ENCODE results near the gene XYLT1. TPM values are rescaled to one million over a fixed set of nuclear protein-coding genes. Genes with fewer than 3 reads are reported as not detected.

XYLT1 gene
- polyA plus RNA-seq, 5 donors, result 4.9 to 7.2 (median 6.4) TPM

DNA sequence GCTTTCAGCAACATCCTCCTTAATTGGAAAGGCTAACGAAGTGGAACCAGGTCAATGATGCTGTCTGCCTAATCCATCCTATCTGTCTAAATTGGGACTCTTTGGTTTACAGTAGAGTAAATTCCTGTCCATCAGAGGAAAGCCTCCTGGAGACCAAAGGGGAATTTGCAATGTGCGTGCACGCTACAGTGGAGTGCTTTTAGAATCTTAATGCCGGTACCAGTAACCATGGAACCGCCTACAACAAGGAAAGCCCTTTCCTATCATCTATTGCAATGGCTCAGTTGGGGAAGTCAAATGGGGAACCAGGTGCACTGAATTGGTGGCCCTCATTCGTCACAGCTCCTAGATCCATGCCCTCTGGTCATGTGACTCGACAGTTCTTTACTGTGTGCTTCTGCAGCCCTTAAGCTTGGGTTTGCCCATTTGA lies 110.1 kb downstream of the XYLT1 start:
- DNase-seq, result no peak

DNA sequence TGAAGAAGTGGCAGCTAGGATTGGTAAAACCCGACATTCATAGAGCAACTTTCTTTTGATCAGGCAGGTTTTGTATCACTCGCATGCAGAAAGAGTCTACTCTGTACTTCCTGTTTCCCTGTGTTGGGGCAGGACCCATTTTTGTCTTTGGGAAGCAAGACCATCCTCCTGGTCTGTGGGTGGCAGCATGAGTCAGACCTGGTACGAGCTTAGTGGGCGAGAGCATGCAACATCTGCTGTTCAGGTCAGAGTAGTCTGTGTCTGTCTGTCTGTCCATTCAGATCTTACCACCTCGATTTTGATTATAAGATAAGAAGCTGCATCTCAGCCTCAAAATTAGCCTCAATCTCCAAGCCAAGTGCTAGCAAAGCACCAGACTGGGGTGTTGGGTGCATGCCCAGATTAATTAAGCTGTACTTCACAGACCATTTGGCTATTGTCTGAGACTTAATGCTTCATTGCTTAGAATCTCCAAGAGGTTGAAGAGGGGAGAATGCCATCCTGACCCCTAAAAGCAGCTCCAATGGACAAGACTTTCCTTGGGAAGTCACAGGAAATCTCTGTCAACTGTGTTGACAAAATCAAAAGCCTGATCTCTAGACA lies 110.9 kb downstream of the XYLT1 start:
- DNase-seq, result no peak

DNA sequence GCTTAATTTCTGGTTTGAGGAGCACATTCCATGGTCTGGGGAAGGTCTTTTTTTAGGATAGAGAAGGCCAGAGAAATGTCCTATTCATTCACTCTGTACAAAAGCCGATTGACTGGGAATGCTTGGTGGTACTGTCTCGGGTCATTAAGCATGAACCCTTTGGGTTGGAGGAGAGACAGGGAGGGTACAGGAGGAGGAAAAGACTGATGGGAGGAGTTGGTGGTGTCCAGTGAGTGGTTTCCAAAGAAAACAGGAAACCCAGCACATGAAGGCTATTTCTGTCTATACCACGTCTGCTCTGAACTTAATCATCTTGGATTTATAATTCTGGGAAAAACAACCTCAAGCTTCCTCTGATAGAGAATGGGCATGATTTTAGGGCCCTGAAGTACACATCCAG lies 111.9 kb downstream of the XYLT1 start:
- DNase-seq, result no peak

DNA sequence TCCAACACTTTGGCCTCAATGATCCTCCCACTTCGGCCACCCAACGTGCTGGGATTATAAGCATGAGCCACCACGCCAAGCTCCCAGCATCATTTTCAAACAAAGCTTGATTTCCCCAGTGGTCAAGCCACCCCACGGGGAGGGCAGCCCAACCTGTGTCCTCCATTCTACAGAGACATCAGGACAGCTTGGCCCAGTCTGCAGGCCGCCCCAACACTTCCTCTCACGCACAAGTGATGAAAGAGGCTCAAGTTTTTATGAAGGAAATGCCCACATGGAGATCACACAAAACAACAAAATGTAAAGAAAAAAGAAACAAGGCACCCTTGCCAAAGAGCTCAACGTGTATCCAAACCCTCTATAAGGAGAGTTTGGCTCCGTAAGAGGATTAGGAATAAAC lies 112.4 kb downstream of the XYLT1 start:
- no peak for DNase-seq

DNA sequence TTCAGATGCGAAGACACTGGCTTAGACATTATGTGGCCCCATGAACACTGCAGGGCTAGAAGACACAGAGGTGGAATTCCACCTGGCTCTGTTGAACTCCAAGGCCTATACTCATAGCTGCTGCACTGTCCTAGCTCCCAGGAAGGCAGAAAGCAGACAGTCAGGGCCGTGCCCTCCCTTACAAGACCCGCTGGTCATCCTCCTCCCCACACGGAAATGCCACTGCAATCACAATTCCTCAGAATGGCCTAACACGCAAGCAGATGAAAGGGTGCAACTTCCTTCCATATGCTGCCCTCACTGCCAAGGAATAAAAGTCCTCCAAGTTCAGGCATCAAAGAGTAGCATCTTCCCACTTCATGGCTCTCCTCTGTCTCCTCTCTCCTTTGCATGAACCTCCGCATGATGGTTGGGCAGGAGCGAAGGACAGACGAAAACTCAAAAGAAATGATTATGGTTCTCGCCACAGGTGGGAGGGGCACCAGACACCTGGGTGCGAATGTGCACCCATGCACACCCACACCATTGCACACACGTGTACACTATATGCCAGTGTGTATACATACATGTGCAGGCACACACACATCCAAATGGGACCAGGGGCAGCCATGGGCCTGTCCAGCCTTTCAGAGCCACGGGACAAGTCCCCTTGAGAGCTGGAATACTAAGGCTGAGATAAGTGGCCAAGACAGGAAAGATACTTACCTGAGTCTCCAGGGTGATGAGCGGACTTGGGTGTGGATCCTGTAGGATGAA lies 113.3 kb downstream of the XYLT1 start:
- no peak for DNase-seq

DNA sequence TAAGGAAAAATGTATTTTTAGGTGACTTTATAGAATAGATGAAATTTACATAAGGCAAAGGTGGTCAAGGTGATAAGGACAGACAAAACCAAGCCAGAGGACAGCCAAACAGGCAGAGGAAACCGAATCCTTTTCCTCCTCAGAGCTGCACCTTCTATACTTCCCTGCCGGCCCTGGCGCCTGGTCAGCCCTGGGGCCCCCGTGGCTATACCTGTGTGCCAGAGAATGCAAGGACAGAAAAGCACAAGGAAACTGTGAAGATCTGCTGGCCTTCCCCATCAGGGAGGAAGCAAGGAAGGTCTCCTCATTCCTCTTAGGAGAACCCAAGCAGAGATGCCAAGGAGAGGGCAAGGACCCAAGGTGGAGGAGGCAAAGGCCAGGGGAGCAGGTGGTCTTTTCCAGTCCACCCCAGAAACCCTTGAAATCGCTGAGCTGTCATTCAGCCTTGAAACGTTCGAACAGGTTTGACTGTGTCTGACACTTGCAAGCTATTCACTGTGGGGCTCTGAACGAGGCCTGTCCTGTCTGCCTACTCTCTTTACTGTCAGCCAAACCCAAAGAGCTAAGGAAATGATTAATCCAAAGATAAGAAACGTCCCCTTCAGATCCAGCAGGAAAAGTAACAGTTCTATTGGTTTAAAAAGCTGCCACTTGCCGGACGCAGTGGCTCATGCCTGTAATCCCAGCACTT lies 114.4 kb downstream of the XYLT1 start:
- DNase-seq, result no peak

DNA sequence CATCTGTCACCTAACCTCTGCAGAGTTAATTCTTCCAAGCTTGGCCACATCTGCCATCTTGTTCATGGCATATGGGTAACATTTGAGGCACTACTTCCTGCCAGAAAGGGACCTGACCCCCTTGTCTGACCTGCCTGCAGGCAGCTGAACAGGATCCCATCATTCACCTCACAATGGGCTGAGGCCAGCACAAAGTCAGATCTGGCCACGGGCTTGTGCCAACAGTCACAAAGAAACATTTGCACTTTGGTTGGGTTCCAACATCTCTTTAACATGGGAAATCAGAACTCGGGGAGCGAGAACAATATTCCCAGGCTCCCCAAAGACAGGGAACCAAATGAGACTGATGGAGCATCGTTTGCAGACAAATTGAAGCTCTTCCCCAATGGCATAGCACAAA lies 116.1 kb downstream of the XYLT1 start:
- no peak for DNase-seq

DNA sequence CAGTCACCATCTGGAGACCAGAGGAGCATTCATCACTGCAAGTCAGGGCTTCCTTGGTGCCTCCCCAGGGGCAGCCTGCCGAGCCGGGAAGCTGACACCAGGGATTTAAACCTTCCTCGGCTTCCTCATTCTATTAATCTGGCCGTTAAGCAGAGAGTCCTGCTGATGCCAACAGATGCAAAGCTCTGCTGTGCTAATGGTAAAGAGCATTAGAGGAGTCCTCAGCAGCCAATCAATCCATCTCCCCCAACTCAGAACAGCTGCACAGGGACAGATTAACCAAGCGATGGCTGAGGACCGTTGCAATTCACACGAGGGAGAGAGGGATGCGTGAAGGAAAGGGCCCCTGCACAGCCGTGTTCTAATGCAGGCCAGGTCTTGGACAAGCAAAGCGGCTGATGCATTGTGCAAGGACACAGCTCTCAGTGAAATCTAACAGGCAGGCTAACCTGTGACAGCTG lies 116.6 kb downstream of the XYLT1 start:
- no peak for DNase-seq

DNA sequence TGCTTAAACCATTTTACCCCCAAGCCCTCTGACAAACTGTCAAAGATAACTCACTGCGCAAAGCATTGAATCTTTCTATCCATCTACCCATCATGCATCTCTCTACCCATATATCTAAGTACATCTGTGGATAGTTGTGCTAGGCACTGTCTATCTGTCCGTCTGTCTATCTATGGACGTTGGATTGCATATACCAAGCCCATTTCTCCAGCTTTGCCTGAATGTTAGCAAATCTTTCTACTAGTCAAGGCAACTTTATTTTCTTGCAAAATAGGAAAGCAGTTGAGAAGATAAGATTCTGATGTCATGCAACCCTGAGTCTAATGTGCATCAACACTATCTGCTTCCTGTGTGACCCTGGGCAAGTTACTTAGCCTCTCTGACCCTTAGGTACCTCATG lies 117.2 kb downstream of the XYLT1 start:
- no peak for DNase-seq

DNA sequence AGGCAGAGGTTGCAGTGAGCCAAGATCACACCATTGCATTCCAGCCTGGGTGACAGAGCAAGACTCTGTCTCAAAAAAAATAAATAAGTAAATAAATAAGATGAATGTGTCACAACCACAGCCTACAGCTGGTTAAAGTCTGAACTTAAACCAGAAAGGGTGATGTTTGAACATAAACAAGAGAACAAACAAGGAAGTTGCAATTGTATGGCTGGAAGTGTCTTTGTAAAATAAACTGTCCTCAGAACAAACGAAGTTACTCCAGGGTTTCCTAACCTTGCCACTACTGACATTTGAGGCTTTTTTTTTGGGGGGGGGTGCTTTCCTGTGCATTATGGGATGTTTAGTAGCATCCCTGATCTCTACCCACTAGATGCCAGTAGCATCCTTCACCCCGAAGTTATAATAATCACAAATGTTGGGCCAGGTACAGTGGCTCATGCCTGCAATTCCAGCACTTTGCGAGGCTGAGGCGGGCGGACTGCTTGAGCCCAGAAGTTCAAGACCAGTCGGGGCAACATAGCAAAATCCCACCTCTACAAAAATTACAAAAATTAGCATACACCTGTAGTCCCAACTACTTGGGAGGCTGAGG lies 119.2 kb downstream of the XYLT1 start:
- no peak for DNase-seq

DNA sequence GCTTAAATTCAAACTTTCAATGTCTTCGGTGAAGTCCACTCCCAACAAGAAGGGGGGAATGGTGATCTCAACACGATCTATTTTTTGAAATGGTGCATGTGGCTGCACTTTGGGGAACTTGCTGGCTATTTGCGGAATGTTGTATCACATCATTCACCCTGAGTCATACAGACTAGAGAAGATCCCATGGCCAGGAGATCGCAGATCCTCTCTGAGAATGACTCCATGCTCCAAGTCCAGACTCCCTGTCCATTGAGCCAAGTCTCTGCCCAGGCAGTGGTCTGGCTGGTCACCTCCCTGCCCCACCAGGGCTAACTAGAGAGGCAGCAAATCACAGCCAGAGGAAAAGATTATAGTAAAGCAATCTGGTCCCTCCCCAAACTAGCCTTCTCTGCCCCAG lies 120.6 kb downstream of the XYLT1 start:
- DNase-seq, result no peak

DNA sequence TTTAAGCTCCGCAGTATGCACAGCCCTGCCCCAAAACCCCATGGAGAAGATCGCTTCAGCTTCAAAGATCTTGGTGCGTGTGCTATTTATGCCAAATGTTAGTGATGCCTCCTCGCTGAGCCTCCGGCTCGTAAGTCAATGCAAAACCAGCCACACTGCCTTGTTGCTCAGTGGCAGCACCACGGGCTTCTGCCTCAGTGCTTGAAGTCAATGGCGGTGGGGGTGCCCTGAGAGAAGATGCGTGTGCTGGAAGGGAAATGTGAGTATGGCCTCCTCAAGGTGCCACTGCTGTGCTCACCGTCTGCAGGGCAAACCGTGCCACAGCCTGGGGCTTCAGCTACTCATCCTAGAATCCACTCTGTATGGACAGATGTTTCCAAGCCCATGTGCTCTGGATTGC lies 121.9 kb downstream of the XYLT1 start:
- no peak for DNase-seq

DNA sequence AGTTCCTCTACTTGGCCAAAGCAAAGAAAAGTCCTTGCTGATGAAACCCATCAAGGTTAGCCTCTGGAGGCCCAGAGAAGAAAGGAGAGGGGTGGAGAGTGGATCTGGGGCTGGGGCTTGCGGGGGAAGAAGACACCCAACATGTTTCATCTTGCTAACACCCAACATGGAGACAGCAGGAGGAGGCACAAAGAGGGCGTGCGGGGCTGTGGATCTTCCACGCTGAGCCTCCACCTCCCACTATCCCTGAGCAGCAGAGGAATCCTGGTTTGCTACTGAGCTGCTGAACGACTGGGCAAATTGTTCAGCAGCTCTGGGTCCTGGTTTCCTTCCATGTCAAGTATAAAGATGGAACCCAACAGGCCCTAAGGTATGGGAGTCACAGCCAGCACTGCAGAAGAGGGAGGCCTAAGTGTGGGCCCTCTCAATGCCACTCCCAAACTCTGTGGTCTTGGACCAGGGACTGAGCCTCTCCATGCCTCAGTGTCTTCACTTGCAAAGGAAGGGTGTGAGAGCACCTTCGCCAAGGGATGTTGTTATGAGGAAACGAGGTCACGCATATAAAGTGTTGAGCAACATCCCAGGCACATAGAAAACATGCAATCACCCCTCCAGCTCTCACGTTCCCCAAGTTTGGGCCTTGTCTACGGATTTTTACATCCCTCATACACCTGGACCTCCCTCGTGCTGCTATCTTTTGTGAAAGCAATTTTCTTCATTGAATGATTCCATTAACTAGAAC lies 122.5 kb downstream of the XYLT1 start:
- no peak for DNase-seq

DNA sequence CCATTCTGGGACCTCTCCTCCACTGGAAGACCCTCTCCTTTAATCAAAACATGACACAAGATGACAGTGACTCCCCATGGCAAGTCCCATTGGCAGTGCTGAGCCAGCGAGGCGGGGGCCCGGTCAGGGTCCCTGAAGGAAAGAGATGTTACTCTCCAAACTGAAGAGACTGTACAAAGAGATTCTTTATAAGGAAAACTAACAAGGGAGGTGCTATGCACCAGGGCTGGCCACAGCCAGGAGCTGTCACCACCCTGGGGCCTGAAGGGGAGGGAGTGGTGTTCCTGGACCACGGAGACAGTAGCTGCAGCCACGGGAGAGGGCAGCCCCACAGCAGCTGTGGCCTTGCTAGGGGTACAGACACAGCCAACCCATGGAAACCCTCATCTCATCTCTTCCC lies 123.1 kb downstream of the XYLT1 start:
- no peak for DNase-seq

DNA sequence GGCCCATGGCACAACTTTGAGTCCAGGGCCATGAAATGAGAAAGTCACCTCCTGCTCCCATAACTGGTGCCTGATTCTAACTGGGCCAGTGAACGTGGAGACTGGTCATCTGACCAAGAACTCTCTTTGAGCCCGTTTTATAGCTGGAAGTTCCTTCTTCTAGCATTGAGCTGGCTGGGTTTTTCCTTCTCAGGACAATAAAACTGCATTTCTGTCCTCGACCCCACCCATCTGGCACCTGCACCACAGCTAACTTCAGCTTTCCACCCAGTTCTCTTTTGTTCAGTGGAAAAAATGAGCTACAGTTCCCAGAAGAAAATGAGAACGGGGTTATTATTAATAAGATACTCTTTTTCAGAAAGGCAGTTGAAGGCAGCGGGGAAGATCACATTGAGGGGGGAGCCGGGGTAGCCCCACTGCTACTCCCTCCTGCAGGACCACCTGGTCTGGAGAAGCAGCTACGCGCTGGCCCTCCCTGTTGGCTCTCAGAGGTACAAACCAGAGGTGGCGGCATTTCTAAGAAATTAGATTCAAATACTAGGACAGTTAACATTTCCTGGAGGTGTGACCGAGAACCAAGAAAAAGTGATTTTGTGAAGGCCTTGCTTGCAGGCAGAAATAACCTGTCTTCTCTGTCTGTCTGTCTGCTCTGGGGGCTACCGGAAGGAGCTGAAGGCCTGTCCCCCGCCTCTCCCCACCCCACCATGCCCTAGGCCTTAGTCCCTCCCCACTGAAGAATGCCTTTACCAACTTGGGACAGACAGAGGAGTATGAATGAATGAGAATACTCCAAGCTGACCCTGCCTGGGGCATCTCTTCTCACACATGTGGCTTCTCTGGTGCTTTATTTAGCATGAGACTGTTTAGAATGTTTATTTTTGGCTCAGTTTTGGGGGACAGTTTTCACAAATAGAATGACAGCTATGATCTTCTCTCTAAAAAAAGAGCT lies 123.9 kb downstream of the XYLT1 start:
- no peak for DNase-seq

DNA sequence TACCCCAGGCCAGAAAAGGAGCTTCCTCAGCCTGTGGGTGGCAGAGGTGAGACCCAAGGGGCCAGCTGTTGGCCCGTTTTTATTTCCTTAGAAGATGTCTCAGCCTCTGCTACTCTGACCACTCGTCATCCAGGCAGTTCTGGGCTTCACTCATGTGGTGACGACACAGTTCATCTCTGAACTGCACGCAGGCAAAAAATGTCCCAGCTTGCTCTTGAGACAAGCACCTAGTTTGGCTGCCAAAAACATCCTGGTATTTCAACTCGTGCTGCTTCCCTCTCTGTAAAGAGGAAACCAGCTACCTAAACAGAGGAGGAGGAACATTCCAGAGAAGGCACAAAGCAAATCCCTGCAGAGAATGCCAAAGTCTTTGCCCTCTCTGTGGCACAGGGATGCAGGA lies 125.7 kb downstream of the XYLT1 start:
- DNase-seq, result no peak

DNA sequence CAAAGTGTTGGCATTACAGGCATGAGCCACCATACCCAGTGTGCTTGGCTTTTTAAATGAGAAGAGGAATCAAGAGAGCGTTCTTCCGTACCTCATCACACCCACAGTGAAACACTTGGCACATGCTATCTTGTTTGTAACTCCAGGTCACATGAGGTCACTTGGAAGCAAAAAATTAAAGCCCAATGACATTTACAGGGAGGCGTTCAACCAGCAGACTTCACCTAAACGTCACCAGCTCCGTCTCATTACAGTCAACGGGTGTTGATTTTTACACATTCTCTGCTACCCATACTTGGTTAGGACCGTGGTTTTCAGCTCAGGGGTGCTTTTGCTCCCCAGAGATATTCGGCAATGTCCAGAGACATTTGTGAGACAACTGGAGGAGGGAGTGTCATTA lies 127.0 kb downstream of the XYLT1 start:
- DNase-seq, result no peak

DNA sequence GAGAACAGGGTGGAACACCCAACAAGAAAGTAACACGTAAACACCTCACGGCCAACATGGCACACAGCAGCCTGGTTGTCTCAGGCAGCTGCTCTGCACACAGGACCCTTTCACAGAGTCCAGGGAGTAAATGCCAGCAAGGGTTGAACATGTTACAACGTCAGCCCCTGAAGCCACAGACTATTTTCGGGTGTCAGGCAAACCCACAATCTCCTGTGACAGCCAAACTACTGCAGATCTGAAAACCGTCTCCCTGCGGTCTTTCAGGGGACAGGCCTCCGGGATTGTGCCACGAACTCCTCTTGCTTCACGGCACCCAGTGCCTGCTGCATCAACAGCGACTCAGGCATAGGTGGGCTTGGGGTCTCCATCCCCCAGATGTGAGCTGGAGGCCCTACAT lies 127.7 kb downstream of the XYLT1 start:
- DNase-seq, result no peak

DNA sequence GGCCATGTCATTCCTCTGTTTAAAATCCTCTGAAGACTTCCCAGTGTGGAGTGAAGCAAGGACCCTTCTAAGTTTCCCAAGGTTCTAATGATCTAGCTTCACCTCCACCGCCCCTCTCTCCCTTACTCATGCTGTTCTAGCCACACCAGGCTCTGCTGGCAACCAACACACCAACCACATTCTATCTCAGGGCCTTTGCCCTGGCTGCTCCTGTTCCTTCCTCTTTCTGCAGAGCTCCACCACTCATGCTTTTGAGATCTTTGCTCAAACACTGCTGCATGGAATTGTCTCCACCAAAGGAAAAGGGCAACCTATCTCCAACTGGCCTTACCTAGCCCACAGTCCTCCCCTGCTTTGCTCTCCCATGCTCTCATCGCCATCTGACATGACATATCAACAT lies 128.7 kb downstream of the XYLT1 start:
- DNase-seq, result no peak

DNA sequence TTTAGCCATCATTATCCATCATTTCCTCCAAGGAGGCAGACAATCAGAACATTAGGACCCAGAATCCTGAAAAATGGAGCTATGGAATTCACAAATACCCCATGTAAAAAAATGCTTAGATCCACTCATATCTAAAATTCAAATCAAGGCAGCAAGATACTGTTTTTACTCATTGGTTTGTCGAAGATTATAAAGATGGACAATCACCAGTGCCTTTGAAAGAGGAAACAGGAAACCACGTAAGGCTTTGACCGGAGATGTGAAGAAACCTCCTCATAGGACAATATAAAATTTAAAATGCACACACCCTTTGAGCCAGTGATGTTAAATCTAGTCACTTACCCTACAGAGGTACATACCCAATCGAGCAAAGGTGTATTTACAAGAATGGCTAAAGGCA lies 130.0 kb downstream of the XYLT1 start:
- no peak for DNase-seq
